ENCODE measurements around the gene GAREM1. TPM values are rescaled to one million over a fixed set of nuclear protein-coding genes. Genes with fewer than 3 reads are reported as not detected.
"Not testable (repeated sequence)": the region's sequence is repeated elsewhere in the genome, so short reads cannot be mapped to it uniquely, and the experiment has no call there.

Gene GAREM1
- total RNA-seq, 1 donor from 2014 or later = 11.6 TPM

DNA sequence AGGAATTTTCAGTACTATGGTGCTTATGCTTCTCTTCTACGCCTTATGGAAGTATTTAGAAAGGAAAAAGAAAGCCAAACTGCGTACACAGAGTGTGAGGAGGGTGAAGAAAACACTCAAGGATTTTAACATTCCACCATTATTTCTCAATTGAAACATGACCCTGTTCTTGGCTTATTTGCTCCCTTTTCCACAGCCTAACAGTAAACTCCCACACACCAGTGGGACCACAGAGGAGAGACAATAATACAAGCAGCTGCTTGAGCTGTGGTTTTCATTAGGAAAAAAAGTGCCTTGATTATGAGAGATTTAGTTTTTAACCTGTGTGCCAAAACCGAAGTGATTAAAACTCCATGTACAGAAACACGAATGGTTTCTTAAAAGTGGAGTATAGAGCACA is 146.5 kb downstream of the GAREM1 start:
- DNase-seq = peak; percentile 89

DNA sequence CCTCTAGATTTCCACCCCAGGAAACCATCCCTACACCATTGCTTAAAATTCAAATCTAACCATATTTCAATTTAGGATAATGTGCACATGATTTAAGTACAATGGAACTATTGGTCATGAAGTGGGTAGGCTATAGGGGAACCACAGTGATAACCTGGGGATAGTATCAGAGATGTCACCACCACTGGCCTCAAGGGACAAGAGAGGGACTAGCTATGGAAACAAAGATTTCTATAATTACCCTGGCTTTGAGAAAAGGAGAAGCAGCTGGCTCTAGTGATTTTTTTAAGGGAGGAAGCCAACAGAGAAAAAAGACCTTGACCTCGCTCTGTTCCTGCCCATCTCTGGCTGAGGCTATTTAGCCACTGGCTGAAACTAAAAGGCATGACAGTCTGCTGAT is 148.9 kb downstream of the GAREM1 start:
- DNase-seq = no peak

DNA sequence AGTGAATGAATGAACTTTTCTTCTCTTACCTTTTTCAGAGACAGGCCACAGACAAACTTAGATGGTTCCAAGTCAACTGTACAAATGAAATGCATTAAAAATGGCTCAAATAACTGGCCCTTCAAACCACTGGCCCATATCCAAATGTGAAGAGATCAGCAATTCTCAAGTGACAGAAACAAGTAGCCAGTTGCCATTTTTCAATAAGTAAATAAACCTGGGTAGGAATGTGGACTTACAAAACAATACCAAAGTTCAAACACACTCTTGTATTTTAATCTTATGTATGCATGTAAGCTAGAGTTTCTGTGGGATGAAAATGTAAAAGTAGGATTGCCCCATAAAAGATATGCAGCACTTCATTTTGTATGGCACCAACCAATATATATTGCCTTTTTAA is 151.6 kb downstream of the GAREM1 start:
- DNase-seq = no peak

DNA sequence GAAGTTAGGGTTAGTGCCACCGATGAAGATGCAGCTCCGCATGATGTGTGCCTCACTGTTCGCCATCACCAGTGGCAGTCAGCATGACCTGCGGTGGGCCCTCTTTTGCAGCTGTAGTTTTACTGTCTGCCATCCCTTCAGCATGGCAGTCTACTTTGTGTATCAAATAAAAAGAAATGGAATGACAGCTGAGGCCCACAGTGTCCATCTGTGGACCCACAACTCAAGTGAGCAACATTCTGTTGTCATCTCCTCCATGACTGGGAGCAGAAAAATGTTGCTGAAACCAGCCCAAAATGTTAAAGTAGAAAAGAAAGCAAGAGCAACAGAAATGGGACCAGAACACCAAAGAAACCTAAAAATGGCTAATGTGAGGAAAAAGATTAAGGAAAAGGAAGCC is 152.1 kb downstream of the GAREM1 start:
- DNase-seq = no peak

DNA sequence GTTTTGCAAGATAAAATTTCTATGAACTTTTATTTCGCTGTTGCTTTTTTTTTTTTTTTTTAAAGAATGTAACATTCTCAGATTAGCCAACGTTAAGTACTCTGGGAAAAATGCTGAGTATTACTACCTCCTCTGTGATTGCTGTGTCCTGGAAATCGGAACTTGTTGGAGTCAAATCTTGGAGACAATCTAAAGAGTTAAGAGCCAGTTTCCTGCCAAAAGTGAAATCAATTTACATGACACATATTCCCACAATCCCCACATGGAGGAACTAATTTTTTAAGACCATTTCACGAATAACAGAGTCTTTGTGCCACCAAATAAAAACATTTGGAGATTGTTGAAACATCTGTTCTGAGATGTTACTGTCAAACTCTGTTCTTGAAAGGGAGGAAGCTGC is 153.0 kb downstream of the GAREM1 start:
- peak; percentile 76 for DNase-seq

DNA sequence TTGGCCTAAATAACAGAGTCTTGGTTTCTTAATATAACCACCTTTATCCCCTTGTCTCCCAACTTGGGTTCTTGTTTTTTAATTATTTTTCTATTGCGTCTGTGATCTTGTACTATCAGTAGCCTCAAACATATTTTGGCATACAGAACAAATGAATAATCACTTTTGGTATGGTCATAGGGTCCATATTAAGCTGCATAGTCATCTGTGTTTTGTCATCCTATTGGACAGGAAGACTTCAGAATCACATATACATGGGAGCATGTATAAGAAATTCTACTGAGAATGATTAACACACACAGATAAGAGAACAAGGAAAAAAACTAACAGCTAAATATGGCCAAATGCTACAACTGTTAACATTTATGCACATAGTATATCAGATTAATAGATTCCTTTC is 154.8 kb downstream of the GAREM1 start:
- no peak for DNase-seq

DNA sequence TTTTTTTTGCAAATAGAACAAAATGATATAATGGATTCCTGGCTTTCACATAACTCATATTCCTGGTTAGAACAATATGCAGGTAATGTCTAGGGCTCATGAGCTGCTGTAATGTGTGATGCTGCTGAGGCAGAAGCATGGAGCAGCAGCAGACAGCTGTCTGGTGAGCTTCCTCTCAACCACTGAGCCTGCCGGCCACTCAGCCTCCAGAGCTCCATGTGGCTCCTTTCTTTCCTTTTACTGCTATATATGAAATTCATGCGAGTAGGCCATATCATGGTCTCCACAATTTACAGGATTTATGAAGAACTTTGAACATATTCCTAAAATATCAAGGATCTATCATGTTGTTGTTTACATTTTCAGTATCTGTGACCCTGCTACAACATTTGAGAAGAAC is 159.9 kb downstream of the GAREM1 start:
- DNase-seq = no peak

DNA sequence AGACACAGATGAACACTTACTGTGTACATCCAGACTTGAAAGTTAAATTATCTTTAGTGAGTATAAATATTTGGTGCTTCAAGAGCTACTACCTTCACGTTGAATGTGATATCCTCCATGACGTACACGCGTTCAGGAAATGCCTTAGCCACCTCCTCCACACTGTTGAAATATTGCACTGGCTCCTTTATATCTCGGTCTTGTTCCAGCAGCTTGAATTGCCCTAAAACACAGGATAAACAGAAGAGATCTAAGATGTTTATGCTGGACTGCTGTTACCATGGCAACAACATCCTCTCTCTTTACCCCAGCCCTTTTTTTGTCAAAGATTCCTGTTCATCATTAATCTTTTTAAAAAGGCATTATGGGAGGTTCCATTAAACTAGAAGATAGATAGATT is 160.6 kb downstream of the GAREM1 start:
- DNase-seq = no peak

DNA sequence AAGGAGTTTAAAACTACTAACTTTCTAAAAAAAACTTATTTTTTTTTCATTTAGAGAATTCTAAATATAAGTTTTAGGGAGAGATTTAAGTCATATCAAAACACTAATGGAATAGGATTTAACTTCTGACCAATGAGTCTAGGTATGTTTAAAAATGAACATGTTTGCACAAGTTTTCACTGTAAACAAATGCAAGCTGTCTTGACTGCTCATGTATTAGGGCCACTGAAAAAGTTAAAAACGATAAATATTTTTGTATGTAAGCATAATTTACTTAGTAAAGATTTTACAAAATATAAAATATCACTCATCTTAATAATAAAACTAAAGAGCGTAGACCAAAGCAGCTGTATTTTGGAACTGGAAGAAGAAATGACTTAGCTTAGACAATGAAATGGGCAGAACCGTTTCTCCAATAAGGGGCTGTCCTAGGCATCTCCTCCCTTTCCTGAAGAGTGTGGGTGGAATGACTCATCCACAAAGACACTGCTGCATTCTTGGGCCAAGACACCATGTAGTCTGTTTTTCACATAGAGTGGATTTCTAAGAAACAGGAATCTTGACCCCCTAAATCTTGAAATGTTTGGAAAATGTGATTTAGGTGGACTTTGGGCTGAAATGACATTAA is 162.1 kb downstream of the GAREM1 start:
- DNase-seq = no peak

DNA sequence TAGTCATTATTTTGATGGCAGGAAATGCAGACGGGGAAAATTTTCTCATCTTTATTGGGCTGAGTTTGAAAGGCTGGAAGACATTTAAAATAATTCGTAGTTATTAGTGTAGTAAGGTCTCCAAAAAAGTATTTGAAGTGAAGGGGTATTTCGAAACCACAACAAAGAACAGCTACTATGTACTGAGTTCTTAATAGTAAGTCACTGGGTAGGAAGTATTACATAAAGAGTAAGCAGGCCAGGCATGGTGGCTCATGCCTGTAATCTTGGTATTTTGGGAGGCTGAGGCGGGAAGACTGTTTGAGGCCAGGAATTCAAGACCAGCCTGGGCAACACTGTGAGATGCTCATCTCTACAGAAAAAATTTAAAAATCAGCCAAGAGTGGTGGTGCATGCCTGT is 167.3 kb downstream of the GAREM1 start:
- no peak for DNase-seq

DNA sequence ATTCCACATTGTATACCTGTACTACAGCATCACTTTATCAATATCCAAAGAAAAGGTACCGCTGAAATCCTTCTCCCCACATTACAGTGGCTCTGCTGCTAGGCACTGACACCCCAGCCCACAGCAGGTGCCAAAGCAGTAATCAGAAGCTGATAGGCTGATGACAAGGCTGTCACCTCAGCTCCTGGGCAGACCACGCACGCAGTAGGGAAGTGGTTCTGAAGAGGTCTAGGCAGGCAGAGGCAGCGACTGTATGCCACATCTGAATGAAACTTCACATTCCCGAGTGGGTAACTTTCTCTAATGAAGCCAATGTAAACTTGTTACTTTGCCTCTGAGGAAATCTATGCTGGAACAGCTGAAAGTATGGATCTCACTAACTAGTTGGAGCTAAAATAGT is 167.9 kb downstream of the GAREM1 start:
- no peak for DNase-seq

DNA sequence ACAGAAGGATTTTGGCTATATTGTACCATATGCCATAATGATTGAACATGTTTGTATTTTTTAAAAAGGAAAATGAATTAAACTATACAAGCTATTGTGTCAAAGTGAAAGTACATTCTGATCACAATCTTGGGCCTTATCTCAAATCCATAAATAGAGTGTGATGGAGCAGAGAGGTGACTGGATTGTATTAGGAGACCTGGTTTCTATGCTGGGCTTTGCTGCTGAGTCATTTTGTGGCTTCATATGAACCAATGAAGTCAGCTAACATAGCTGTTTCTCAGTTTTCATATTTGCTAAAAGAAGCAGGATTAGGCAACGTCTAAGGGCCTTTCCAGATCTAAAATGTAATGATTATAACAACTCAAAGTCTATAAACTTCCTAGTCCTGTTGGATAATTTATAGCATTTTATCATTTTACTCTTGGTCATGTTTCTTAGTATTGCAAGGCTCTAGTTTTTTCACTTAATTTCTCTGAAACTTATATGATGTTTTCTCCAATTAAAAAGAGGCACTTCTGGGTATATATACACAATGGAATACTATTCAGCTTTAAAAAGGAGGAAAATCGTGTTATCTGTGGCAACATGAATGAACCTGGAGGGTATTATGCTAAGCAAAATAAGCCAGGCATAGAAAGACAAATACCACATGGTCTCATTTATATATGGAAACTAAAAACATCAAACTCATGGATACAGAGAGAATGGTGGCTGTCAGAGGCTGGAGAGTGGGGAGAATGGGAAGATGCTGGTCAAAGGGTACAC is 168.5 kb downstream of the GAREM1 start:
- no peak for DNase-seq

DNA sequence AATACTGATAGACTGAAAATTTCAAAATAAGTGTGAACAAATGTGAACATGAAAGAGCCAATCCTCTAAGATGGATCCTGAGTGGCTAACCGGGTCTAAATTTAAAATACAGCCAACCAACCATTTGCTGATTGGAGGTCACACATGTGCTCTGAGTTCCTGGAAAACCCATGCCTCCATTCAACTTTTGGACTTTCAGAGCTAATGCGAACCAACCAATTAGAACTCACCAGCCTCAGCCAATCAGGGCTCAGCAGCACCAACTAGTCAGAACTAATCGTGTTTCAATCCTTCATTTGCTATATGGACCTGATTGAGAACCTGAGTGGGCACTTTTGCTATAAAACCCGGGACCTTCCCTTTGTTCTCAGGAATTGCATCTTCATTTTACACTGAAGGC is 169.3 kb downstream of the GAREM1 start:
- no peak for DNase-seq

DNA sequence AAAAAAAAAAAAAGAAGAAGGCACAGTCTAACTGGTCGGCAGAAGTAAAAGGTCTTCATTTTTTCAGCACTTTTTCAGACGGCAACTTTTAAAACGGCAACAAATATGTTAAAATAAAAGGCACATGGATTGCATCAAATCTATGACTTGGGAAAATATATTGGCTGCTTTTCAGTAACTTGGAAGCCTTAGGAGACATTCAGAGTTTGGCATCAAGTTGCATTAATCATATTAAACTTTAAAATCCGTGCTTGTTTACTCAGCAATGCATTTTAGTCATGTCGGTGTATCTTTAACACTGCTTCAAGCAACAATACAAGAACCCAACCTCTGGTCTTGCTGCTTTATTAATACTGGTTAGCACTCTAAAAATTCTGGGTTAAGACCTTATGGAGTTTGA is 169.8 kb downstream of the GAREM1 start:
- peak; percentile 81 for DNase-seq

DNA sequence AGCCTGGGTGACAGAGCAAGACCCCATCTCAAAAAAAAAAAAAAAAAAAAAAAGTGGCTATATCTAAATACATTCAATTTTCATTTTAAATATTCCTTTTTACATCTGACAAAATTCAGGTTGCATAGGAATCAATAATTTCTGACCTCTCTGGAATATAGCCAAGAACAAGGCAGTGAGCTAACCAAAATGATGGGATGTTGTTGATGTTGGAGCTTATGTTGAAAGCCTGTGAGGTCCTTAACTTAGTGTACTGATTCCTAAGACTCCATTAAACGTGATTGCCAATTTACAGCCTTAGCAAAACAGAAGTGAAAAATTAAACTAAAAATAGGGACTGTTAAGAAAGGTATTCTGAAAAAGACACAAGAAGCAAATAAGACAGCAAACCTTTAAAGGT is 171.2 kb downstream of the GAREM1 start:
- DNase-seq = no peak

DNA sequence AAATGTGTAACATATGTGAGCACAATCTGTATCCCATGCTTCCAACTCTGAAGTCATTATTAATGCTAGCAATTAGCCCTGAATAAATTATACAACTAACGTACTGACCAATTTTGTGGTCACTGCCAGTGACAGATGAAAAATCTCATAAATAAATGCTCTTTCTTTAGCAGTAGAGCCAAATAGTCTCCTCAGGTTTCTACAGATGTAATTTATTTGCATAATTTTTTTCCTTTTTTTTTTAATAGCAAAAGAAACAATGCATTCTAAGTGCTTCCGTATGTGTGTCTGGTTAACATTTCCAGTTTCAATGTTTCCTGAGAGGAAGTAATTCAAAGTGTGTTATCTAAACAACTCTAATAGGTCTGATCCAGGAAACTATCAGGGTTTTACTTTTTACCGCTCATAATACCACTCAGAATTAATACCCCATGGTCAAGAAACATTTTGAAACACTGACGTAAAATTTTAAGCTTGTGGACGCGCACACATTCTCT is 172.5 kb downstream of the GAREM1 start:
- peak; percentile 89 for DNase-seq

DNA sequence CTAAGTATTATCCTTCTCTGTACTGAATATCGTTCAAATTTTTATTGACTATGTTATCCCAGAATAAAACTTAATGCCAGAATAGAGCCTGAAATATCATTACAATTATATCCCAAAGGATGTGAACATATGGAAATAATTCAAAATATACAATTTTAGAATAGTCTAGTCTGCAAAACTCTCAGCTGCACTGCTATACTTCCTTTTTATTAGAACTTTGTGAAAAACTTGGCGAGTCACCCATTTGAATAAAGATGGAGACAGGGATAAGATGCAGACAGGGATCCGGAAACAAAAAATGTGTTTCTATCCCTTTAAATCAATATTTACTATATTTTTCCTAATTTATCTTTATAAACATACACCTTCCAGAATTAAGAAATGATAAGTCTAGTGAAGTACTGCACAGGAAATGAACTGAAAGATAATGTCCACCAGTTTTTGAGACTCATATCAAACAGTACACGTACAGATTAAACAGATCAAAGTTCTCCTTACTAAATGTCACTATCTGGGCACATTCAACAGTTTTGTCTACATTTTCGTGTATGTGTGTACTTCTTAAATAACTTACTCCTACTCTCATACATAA is 173.0 kb downstream of the GAREM1 start:
- DNase-seq = peak; percentile 84

DNA sequence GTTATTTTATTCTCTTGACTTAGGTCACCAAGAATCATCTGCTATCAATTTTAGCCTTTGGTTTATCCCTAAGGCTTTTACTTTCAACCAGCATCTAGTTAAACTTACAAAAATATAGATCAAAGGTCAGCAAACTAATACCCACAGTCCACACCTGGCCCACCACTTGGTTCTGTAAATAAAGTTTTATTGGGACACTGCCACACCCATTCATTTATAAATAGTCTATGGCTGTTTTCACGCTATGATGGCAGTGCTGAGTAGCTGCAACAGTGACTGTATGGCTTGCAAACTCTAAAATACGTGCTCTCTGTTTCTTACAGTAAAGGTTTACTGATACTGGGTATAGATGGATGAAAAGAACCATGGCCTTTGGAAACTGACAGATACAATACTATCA is 173.8 kb downstream of the GAREM1 start:
- DNase-seq = no peak

DNA sequence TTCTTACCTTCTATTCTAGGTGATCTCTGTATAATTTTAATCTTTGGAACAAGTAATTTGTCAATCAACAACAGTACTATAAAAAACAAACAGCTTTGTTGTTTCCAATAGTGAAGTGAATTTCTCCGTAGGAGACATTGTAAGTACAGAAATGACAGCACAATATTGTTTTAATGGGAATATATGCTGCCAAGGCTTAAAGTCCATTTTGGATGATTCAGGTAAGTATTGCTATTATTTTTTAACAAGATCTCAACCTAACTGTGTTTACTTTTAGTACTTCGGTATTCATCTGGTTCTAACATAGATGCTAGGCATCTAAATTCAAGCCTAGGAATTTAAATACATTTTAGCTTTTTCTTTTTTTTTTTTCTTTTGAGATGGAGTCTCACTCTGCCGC is 175.1 kb downstream of the GAREM1 start:
- DNase-seq = no peak

DNA sequence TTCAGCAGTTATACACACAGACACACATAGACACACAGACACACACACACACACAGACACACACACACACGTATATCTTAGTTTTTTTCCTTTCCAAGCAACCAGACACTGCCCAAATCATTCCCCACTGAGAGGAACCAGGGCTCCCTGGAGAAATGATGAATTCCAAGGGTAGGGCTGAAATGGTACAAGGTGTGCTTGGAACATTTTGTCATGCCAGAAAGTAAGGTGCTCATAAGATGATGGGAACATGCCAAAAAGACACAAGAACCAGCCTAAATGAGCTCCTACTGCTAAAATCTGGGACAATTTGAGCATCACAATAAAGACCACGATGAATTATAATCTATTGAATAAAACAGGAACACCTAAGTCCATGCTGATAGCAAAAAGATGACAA is 177.6 kb downstream of the GAREM1 start:
- no peak for DNase-seq

DNA sequence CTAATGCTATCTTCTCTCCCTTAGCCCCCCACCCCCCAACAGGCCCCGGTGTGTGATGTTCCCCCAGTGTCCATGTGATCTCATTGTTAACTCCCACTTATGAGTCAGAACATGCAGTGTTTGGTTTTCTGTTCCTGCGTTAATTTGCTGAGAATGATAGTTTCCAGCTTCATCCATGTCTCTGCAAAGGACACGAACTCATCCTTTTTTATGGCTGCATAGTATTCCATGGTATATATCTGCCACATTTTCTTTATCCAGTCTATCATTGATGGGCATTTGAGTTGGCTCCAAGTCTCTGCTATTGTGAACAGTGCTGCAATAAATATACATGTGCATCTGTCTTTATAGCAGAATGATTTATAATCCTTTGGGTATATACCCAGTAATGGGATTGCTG is 179.1 kb downstream of the GAREM1 start:
- DNase-seq = not testable (repeated sequence)

DNA sequence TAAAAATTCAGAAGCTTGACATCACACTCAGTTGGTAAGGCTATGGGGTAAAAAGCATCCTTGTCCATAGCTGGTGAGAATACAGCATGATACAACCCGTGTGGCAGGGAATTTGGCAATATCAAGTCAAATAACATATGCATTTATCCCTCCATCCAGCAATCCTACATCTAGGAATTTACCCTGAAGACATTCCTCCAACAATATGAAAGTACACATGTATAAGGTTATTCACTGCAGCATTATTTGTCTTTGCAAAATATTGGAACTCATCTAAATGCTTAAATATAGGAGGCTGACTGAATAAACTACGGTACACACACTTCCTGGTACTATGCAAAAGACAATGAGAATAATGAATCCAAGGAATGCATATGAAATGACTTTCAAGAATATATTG is 179.9 kb downstream of the GAREM1 start:
- no peak for DNase-seq

DNA sequence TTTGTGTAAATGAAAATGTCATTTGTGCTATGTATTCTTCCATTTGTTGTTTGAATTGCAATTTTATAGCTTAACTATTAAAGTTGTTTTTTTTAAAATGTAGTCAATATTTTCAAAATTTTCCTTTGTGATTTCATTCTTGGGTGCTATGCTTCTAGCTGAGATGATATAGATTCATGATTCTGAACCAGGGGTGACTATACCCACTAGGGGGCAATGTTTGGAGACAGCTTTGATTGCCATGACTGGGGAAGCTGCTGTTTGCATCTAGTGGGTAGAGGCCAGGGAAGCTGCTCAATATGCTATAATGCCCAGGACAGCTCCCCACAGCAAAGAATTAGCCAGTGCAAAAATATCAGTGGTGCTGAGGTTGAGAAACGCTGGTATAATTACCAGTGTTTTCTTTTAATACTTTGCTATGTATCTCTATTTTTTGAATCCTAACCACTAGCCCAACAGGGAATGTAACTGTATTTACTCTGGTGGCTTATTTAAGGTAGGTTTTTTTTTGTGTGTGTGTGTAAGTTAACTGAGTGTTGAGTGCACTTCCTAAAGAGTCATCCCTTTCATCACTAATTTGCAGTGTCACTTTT is 181.1 kb downstream of the GAREM1 start:
- DNase-seq = peak; percentile 32
